Measurements from ENCODE around the gene PBX4.

The PBX4 gene

GRCh38 chr19:19661141-19661674, 42.7 kb upstream of the PBX4 start:
- no peak overlapping the region for H3K27ac ChIP-seq

GRCh38 chr19:19659646-19660245, 41.3 kb upstream of the PBX4 start:
- no peak overlapping the region for H3K27ac ChIP-seq
- no peak for TF ChIP-seq CTCF (IDR thresholded peaks at IDR 0.05)
- TF ChIP-seq ZFX (IDR thresholded peaks at IDR 0.05; ENCODE audit: borderline replicate concordance) = no peak

More at GRCh38 chr19:19661141-19661674, 42.7 kb upstream of the PBX4 start:
- TF ChIP-seq CTCF (IDR thresholded peaks at IDR 0.05) = no peak

GRCh38 chr19:19657397-19657783, 38.9 kb upstream of the PBX4 start:
- TF ChIP-seq CTCF (IDR thresholded peaks at IDR 0.05) = no peak
- no peak for TF ChIP-seq ZFX (IDR thresholded peaks at IDR 0.05; ENCODE audit: borderline replicate concordance)
- H3K27ac ChIP-seq = no peak overlapping the region

GRCh38 chr19:19656451-19657396, 38.2 kb upstream of the PBX4 start:
- H3K27ac ChIP-seq = no peak overlapping the region
- TF ChIP-seq CTCF (IDR thresholded peaks at IDR 0.05) (no peak), ZFX (IDR thresholded peaks at IDR 0.05; ENCODE audit: borderline replicate concordance) (no peak)

- TF ChIP-seq CTCF (IDR thresholded peaks at IDR 0.05) (no peak), ZFX (IDR thresholded peaks at IDR 0.05; ENCODE audit: borderline replicate concordance) (no peak)
- no peak overlapping the region for H3K27ac ChIP-seq
These were observed 37.3 kb upstream of the PBX4 start for GRCh38 chr19:19655641-19656343.

- no peak for TF ChIP-seq ZFX (IDR thresholded peaks at IDR 0.05; ENCODE audit: borderline replicate concordance)
- no peak for TF ChIP-seq CTCF (IDR thresholded peaks at IDR 0.05)
- H3K27ac ChIP-seq = no peak overlapping the region
These were observed 36.6 kb upstream of the PBX4 start for GRCh38 chr19:19655051-19655594.
